Sciatic nerve (tissue), 1 donor: ENCODE measurements around the gene S1PR2. TPM values are rescaled to one million over a fixed set of nuclear protein-coding genes. Genes with fewer than 3 reads are reported as not detected.

Experiments
- microRNA-seq: library from miRNA; unstranded; fragments of <30 nt; microRNA quantifications from one replicate; pipeline ENCODE4 v1.2.0, GENCODE V29; 2020
- total RNA-seq: library from RNA; stranded (reverse); fragmentation: NEBNext Ultra II Directional; extraction: Animal tissue kit (Norgen Biotek cat#: 25700); gene quantifications from one replicate; pipeline ENCODE4 v1.2.1, GENCODE V29; 2021
- donor health status: DM: no; HTN: no; CAD: no.

Gene S1PR2
- total RNA-seq, 1 donor from 2014 or later: 15.9 TPM

Small RNAs within 50 kb of the gene (microRNA-seq; reads per million reads assigned to microRNA genes)
- gene MIR4322: not detected

Other genes starting within 250 kb of the S1PR2 start
- gene COL5A3, start 220.8 kb downstream of the S1PR2 start, total RNA-seq: 47.5 TPM
- gene RDH8, start 217.8 kb downstream of the S1PR2 start, total RNA-seq: not detected
- gene SHFL, start 145.0 kb downstream of the S1PR2 start, total RNA-seq: 47.0 TPM
- gene ANGPTL6, start 128.7 kb downstream of the S1PR2 start, total RNA-seq: not detected
- gene PPAN, start 125.0 kb downstream of the S1PR2 start, total RNA-seq: 31.3 TPM
- 9.9 TPM for gene P2RY11, start 119.6 kb downstream of the S1PR2 start, total RNA-seq
- gene EIF3G, start 111.4 kb downstream of the S1PR2 start, total RNA-seq: 155 TPM
- 70.8 TPM for gene DNMT1, start 36.4 kb downstream of the S1PR2 start, total RNA-seq
- gene MRPL4, start 20.9 kb upstream of the S1PR2 start, total RNA-seq: 29.3 TPM
- gene ICAM1, start 39.8 kb upstream of the S1PR2 start, total RNA-seq: 30.7 TPM
- not detected for gene ICAM4, start 55.6 kb upstream of the S1PR2 start, total RNA-seq
- 1.6 TPM for gene ICAM5, start 58.6 kb upstream of the S1PR2 start, total RNA-seq
- gene ZGLP1, start 78.5 kb upstream of the S1PR2 start, total RNA-seq: 5.7 TPM
- gene FDX2, start 84.7 kb upstream of the S1PR2 start, total RNA-seq: 15.2 TPM
- 20.3 TPM for gene RAVER1, start 102.2 kb upstream of the S1PR2 start, total RNA-seq
- 10.5 TPM for gene ICAM3, start 108.3 kb upstream of the S1PR2 start, total RNA-seq
- gene TYK2, start 149.2 kb upstream of the S1PR2 start, total RNA-seq: 128 TPM
- gene CDC37, start 172.2 kb upstream of the S1PR2 start, total RNA-seq: 128 TPM
- gene PDE4A, start 189.2 kb upstream of the S1PR2 start, total RNA-seq: 11.0 TPM